Measurements from ENCODE around the gene ENPP6.

The ENPP6 gene

DNA sequence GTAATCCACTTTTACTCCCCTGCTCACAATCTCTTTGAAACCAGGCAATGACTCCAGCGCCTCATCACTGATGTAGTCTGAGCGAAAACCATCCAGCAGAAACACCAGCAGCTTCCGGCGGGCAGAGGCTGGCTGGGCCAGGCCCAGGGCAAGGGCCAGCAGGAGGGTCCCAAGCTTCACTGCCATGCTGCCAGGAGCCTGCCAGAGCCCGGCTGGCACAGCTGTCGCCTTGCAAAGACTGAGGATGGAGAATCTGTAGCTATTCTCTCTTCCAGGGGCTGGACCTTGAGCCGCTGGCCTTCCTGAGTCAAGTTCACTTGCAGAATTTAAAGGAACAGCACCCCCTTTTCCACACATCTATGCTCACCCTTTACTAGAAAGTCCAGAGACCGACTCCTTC, at the start of gene ENPP6:
TSS of gene ENPP6 (minus strand) at position 240 of the 400 bp plus-strand sequence. CDS start at position 186, 54 bp downstream.
- no peak for DNase-seq

DNA sequence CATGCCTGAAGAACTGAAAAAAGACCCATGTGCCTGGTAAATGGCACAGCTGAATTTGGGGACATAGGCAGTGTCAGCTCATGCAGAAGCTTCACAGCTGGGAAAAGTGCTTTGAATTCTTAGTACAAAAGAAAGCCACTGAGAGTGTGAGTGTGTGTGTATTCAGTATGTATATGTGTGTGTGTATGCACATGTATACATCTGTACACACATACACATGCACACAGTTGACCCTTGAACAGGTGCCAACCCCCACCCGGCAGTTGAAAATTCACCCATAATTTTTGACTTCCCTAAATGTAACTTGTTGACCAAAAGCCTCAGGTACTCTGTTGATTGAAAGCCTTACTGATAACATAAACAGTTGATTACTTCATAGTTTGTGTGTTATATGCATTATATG, 49.5 kb upstream of the ENPP6 start:
- no peak for DNase-seq

DNA sequence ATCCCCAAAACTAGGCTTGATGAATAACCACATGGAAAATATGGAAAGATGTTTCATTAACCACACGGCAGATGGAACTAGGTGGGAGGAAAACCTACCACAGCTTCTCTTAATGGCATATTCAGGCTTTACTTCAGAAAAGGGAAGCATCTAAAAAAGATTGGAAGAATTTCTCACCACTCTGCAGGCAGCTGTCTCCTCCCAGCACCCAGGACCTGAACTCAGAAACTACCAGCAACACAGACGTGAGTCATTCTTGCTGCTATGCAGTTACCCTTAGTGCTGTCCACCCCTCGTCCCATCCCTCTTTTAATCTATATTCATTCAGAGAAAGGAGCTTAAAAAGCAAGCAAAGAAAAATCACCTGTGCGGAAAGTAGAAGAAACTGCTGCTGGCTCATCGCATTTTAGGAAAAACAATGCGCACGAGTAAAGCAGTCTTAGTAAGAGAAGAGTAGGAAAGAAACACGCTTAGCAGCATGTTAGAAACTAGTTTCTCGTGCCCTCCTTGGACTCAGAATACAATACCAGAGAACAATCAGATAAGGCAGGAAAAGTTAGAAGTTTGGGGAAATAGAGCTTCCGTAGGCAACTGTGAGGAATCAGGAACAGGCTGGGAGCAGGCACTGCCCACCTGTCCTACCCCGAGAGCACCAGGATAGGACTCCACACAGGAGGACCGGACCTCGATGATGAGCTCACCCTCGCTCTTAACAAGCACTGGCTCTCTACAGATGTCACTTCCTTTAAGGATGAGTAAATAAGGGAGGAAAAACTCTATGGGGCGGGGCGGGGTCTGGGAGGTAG, 48.1 kb upstream of the ENPP6 start:
- DNase-seq: no peak

DNA sequence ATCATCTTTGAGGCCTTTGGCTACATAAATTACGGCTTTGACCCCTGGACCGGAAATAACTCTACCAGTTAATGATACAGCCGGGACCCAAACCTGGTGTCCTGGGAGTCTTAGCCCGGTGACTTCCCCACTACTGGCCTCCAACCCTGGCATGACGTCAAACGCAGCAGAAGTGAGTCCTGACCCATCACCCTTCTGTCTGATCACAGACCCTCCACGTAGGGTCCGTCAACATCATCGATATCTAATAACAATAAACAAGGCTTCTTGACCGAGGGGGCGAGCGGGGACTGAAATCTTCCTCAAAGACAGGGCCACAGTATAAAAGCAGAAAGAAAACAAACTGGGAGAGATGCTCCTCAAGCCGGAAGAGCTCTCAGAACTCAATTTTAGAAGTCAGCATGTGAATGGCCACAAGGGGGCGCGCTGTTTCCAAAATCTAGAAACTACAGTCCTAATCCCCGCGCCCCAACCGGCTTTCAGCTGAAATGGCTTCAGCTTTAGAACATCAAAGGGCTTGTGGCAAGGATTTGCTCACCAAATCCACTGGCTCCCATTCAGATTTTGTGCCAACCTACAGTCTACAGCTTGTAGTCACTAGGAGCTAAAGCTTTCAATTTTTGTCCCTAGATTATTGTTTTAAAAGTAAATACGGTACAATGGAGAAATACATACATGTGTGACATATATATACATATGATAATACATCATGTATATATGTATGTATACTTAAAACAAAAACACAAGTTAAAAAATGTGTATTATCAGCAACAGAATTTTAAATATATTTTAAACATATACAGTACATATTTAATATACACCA, 46.4 kb upstream of the ENPP6 start:
- DNase-seq: peak; percentile 95

DNA sequence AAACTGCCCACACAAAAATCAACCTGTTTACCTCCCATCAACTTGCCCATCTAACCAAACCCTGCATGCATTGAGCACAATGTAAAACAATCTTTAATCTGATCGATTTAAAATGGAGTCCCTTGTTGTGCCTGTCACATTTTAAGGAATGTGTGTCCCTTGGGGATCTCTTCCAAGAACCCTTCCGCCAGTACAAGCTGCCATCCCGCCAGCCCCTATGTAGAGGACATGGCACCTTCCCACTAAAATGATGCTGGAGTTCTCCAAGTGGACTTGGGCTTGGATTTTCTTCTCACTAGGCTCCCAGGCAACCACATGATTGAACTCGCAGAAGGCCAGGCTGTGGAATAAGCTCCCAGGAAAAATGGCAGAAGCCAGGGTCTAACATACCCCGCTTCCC, 45.8 kb upstream of the ENPP6 start:
- no peak for DNase-seq

DNA sequence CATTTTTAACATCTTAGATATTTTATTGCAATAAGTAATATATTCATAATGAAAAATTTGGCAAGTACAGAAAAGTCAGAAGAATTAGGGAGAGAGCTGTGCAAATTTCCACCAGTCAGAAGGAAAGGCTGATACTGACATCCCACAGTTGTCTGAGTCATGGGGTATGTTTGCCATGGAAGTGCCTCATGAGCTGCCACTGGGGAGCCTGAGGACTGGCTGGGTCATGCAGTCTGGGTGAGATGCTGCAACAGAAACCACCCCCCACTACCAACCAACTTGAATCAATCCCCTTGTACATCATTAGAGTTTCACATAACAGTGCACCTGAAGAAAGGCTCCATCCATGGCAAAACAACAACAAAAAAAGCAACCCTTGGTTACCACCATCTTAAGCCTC, 45.2 kb upstream of the ENPP6 start:
- no peak for DNase-seq

DNA sequence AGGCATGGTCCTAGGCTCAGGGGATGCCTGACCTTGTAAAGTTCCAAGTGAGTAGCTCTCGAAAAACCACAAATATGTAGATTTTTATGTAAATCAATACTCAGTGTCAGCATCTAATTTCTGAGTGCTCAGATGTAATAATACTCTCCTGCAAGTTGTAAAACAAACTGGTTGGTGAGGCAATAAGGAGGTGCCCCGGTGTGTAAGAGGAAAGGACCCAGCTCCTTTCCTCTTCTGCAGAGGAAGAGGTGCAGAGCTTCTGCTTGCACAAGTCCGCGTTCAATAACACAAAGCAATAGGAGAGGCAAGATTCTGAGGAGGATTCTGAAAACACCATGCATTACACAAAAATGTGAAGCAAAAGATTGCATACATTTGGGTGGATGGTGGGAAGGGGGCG, 43.6 kb upstream of the ENPP6 start:
- no peak for DNase-seq

DNA sequence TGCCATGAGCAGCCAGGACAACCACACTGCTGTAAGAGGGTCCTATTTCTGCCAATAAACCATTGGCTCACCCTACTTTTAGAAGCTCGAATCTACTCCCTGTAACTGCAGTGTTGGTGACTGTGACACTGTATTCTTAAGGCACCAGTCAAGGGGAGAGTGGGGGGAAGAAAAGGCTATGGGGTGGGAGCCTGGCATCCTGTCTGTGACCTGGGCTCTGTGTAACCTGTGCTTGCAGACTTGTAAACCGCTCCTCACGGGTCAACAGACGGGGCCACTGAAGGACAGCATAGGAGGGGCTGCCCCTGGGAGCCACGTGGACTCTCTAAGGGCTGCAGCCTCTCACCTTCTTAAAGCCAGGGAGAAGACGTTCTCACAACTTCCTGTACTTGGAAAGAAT, 42.2 kb upstream of the ENPP6 start:
- DNase-seq: no peak

DNA sequence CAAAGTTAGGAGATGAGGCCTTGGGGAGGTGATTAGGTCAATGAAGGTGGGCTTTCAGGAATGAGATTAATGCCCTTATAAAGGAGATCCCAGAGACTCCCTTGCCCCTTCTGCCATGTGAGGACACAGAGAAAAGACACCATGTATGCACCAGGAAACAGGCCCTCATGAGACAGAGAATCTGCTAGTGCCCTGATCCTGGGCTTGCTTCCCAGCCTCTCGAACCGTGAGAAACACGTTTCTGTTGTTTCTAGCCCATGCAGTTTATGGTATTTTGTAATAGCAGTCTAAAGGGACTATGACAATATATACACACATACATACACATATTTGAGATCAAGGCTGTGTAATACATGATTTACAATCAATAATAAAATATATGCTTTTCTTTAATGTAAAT, 41.4 kb upstream of the ENPP6 start:
- no peak for DNase-seq

DNA sequence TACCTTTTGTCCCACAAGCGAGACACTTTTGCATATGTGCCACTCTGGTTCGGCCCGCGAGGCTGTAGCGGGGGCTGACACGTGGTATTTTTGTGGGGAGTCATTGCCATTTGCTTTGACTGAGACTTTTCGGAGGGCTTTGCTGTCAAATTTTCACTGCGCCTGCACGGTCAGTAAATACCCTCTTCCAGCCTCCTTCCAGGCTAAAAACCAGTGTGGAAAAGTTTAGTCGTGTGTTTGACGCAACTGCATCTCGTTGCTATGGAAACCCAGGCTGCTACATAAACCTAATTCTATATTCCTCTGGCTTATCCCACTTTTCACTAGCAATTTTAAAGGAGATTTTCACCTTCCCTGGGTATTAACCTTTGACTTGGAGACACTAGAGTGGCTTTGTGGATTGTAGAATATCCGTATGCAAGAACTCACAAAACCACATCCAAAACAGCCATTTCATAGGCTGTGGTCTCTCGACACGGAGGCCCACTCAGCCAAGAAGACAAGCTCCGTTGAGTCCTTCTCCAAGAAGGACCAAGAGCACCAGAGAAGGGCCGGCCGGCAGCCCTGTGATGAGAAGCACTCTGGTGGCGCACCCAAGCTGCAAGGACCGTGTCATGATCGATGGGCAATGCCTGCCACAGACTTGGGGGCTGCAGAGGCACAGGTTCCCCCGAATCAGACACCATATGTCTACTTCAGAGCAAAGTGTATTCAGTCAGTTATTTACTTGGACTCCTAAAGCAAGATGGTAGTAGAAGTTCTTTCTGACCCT, 38.4 kb upstream of the ENPP6 start:
- DNase-seq: no peak

DNA sequence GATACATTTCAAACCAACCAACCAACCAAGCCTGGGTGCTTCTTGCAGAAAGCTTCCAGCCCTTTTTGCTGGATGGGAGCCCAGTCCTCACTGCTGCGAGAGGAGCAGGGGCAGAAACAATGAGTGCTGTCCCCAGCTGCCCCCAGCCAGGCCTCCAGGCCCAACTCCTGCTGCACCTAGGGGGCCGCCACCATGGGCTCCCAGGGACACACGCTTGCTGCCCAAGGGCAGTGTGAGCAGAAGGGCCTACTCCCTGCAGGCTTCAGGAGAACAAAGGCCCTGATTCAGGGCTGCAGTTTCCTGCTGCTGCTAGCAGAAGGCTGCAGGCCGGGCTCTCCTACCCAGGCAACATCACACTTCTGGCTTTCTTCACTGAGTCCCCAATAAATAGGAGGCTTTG, 37.7 kb upstream of the ENPP6 start:
- no peak for DNase-seq

DNA sequence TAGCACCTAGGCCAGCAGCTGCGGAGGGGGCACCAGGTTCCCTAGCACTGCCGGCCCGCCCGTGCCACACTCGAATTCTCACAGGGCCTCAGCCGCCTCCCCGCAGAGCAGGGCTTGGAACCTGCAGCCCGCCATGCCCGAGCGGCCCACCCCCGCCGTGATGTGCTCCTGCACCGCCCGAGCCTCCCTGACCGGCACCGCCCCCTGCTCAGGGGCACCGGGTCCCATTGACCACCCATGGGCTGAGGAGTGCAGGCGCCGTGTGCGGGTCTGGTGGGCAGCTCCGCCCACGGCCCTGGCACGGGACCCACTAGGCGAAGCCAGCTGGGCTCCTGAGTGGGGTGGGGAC, 35.4 kb upstream of the ENPP6 start:
- no peak for DNase-seq

DNA sequence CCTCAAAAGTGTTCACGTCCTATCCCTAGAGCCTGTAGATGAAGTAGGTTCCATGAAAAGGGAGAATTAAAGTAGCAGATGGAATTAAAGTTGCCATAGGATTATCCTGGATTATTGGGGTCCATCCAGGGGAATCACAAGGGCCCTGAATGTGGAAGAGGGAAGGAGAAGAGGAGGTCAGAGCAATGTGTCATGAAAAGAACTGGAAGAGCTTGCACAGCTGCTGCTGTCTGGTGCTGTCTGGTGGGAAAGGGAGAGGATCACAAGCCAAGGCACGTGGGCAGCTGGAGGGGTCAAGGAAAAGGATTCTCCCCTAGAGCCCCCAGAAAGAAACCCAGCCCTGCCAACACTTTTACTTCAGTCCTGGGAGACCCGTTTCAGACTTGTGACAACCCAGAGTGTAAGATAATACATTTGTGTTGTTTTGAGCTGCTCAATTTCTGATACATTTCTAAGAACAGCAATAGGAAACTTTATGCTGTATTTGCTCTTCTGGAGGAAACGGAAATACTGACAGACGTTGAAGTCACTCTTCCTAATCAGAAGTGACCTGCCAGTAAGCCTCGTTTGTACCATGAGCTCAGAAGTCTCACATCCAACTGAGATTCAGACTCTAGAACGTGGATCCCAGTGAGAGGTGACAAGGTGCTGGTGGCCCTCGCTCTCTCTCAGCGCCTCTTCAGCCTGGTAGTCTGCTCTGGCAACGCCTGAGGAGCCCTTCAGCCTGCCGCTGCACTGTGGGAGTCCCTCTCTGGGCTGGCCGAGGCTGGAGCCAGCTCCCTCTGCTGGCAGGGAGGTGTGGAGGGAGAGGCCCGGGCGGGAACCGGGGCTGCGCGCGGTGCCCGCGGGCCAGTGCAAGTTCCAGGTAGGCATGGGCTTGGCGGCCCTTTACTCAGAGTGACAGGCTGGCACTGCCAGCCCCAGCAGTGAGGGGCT, 34.7 kb upstream of the ENPP6 start:
- DNase-seq: no peak

DNA sequence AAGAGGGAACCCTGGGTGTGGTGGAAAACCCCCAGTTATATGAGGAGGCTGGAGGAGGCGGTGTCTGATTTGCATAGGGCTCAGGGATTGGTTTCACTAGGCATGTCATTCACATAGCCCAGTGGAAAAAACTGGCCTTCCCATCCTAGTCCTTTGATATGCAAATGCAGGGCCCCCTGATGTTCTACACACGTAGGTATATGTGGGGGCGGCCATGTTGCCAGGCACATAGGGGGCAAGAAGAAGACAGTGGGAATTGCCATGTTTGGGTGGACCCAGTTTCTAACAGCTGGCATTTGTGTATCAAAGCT, 34.0 kb upstream of the ENPP6 start:
- DNase-seq: no peak

DNA sequence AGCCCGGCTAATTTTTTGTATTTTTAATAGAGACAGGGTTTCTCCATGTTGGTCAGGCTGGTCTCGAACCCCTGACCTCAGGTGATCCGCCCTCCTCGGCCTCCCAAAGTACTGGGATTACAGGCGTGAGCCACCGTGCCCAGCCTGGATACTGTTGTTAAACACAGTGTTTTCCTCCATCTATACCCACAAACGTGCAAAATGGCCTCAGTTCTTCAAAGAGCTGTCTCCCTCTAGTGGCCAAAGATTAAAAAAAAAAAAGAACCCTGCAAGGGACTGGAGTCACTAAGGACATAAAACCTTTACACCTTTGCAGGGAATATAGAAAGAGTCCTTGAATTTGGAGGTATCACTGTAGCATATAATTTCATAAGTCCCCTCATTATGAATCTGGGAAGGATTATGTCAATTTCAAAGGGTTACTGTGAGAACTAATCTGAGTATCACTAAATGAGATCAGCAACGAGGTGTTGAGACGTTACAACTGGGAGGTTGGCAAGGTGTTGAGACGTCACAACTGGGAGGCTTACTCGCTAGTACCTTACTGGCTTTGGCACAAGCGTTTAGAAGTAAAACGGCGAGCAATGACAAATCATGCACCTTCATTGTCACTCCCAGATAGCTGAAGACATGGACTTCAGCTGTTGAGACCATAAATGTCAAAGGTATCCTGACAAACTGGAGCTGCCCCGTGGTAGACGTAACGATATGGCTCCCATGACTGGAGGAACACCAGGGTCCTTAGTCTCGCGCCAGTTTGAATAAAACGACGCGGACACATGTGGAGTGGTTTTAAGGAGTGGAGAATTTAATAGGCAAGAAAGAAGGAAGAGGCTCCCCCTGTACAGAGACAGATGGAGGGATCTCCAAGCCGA, 33.4 kb upstream of the ENPP6 start:
- DNase-seq: no peak

DNA sequence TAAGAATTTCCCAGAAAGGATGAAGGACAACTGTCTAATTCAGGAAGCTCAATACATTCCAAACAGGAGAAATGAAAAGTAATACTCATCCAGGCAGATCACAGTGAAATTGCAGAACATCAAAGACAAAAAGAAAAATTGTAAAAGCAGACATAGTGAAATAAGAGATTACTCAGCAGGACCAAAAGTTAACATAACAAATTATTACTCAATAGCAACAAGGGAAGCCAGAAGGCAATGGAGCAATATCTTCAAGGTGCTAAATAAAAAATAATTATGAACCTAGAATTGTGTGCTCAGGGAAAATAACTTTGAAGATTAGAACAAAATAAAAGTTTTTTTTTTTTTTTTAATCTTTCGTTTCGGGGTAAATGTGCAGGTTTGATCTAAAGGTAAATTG, 30.5 kb upstream of the ENPP6 start:
- no peak for DNase-seq

DNA sequence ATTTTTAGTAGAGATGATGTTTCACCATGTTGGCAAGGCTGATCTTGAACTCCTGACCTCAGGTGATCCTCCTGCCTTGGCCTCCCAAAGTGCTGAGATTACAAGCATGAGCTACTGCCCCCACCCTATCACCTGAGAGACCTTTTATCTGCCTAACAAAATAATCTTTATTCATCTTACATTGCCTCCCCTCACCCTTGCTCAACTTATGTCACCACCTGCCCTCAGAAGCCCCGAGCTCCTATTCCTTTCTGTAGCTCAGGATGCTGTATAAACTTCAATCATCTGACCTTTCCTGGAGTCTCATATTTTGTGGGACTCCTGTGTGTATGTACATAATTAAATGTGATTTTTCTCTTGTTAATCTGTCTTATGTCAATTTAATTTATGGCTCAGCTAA, 29.7 kb upstream of the ENPP6 start:
- no peak for DNase-seq

DNA sequence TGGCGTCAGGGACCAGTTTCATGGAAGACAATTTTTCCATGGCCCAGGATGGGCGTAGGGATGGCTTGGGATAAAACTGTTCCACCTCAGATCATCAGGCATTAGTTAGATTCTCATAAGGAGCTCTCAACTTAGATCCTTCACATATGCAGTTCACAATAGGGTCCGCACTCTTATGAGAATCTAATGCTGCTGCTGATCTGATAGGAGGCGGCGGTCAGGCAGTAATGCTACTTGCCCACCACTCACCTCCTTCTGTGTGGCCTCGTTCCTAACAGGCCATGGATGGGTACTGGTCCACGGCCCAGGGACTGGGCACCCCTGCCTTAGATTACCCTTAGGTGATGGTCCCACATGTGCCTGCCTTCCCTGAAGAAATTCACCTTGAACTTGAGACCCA, 28.8 kb upstream of the ENPP6 start:
- no peak for DNase-seq

DNA sequence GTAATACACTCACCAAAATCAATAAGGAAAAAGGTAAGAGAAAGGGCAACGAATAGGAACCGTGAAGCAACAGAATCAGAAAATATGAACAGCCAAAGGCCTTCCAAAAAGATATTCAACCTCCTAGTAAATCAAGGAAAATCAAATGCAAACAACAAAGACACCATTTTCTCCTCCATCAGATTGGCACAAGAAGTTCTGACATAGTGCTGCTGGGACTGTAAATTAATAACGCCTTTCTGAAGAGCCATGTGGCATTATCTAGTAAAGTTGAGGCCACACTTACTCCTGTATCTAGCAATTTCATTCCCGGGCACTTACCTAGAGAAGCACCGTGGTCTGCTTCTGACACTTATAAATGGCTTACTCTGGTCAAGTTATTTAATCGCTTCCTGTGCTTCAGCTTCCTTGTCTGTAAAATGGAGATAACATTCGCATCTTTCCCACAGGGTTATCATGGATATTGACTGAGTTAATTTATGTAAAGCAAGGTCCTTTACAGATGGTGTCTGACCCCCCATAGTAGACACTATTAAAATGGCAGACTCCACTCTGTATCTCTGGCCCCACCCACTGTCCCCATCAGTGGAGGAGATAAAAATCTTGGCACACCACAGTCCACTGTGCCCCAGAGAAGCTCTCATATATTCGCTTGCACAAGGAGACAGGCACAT, 20.5 kb upstream of the ENPP6 start:
- DNase-seq: no peak

DNA sequence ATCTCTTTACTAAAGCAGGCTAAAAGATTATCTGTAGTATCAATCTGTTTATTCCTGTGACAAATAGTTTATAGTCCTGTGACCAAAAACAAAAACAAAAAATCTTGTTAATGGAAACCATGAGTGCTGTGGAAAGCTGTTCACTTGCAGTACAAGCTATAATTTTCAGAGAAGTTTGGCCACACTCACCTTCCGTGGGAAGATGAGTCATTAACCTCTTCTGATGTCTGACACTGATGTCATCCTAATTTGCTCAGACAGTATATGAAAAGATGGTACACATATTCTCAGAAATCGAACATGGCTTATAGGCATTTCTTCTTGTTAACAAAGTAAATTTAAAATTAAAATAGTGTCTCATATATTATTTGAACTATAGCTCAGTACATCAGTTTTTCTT, 19.9 kb upstream of the ENPP6 start:
- no peak for DNase-seq

DNA sequence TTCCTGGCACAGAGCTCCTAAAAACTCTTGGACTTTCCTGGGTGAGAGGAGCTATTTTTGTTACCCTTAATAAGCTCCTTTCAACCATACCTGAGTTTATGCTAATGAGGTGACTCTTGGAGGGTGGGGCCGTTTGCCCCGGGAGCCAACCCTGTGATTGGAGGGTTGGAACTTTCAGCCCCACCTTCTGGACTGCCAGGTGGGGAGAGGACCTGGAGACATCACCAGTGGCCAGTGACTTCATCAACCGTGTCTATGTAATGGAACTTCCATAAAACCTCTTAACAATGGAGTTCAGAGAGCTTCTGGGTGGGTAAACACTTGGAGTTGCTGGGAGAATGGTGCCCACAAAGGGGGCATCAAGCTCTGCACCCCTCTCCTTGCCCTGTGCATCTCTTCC, 17.9 kb upstream of the ENPP6 start:
- DNase-seq: no peak

Data from stimulated activated CD4-positive, alpha-beta T cell treated with anti-CD3 and anti-CD28 coated beads, Interleukin-4, amount 100 ng/mL, for 1 hour (primary cell).